GM19043 (cell line): Measurements from ENCODE around the gene BIN2.
"Not testable (repeated sequence)": the region's sequence is repeated elsewhere in the genome, so short reads cannot be mapped to it uniquely, and the experiment has no call there.

Experiments
- ATAC-seq: cut with Tn5 transposase; IDR thresholded peaks from one replicate; pipeline ENCODE4 v1.9.1; 2021; ENCODE audit warnings: low read depth; ENCODE audit not compliant: unreplicated experiment

Gene BIN2

DNA sequence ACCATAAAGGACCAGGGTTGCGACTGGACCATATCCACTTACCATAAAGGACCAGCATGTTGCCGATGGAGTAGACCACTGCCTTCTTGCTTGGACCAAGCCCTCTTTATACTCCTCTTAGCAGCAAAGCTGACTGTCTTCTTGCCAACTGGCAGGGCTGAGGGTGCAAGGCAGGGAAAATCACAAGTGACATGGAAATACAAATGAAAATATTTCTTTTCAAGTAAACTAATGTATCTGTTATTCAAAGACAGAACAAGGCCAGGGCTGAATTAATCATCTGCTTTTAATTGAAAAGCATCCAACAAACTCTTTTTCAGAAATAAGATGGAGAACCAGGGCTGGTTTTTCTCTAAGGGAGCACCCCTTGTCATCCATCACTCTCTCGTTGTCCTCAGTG lies 22.6 kb upstream of the BIN2 start, which contains the start of gene CELA1:
Gene CELA1, minus strand, starts transcription at position 99 of the 400 bp plus-strand sequence. Its CDS starts 41 bp downstream, at position 58.
- no peak for ATAC-seq

DNA sequence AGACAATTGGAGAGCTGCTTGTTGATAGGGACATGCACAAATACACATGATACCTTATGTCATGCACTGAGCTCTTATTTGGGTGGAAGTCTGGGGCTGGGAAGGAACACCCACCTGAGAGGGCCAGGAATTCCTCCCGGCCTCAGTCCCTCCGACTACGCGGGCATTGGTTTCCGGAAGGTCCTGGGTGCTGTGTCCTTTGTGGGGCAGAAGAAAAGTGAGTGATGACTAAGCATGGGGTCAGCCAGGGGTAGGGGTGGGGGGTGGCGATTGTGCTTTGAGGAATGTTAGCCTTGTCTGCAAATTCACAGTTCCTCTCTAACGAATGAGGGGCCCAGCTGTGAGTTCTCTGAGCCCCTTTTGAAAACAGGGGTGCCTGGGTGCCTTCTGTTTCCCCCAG lies 21.7 kb upstream of the BIN2 start:
- ATAC-seq = no peak

DNA sequence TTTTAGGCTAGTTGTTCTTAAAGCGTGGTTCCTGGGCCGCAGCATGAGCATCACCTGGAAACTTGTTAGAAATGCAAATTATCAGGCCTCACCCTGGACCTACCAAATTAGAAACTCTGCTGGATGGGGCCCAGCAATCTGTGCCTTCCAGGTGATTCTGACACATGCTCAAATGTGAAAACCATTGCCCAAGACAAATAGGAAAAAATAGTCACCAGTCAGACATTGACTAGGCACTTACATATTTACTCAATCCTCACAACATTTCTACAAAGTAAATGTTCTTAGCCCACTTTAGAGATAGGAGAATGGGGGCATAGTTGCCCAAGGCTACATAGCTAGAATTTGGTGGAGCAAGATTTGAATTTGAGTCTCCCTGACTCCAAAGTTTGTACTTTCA lies 19.2 kb upstream of the BIN2 start:
- ATAC-seq = no peak

DNA sequence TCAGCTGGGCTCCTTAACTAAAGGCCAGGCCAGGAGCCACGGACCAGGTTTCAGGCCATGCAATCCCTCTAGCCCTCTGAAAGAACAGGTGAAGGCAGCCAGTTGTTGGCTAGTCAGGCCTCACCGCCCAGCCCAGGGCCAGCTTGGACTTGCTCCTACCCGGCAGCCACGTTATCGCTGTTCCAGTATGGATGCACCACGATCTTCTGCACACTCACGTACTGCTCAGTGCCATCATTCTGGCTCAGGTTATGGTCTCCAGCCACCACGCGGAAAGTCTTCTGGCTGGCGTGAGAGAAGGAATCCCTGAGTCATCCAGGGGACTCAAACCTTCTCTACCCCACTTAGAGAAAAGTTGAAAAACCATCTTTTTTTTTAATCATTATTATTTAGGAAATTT lies 18.4 kb upstream of the BIN2 start:
- ATAC-seq = no peak

DNA sequence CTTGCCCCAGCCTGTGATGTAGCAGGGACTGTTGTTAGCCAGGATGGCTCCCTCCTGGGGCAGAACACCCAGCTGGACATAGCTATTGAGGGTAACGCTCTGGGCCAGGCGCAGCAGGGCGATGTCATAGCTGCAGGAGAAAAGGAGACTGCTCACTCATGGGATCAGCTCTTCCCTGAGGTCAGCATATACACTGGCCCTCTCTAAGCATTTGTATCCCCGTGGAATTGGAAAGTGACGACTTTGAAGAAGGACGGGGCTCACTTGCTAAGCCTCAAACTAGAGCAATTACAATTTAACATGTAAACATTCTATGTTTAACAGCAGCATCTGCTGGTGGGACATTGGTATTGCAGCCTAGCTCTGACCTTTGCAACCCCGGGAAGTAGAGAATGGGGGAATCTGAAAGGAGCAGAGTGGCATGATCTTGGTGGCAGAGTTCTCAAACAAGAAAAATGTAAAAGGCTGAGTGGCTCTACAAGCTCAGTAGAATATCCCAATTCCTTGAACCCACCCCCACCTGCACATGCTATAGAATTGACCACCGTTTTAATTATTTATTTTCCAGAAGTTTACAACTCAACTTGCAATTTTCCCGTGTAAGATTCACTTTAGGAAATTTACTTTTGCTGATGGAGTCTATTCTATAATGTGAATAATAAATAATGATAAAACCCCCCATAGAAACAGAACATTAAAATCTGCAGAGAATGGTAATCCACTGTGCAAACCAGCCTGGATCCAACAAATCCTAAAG lies 17.5 kb upstream of the BIN2 start:
- no peak for ATAC-seq

DNA sequence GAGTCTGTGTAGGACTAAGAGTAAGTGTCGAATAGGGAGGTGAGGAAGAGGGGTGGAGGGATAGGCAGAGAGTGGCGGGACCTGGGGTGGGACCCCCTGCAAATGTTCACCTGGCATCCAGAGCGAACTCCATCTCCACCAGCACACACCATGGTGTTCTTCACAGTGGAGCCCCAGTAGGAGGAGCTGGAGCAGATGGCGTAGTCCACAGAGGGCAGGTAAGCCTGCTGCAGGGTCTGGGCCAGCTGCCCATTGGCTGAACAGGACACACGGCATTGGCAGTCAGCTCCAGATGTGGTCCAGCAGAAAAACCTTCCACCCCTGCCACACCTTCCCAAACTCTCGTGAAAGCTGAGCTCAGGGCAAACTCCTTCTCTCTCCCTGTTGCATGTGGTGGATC lies 15.8 kb upstream of the BIN2 start:
- ATAC-seq = no peak

DNA sequence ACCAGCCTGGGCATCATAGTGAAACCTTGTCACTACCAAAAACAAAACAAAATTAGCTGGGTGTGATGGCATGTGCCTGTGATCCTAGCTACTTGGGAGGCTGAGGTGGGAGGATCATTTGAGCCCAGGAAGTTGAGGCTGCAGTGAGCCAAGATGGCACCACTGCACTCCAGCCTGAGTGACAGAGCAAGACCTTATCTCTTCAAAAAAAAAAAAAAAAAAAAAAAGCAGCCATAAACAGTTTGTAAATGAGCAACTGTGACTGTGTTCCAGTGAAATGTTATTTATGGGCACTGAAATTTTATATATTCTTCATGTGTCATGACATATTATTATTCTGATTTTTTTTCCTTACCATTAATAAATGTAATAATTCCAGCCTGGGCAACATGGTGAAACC lies 13.4 kb upstream of the BIN2 start:
- not testable (repeated sequence) for ATAC-seq

DNA sequence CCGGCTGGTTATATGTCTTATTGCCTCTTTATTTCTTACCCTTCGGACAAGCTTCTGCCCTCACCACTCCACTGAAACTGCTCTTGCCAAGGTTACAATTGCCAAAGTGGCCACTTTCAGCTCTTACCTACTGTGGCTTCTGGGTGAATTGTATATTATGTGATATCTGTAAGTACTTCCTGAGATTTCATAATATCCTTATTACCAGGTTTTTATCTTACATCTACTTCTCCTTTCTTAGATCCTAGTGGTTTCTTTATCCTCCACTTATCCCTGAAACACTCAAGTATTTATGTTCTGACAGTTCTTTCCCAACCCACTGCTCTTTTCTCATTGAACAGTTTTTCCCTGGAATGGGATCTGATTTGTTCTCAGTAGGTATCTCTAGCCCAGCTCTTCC lies 12.0 kb upstream of the BIN2 start:
- no peak for ATAC-seq

DNA sequence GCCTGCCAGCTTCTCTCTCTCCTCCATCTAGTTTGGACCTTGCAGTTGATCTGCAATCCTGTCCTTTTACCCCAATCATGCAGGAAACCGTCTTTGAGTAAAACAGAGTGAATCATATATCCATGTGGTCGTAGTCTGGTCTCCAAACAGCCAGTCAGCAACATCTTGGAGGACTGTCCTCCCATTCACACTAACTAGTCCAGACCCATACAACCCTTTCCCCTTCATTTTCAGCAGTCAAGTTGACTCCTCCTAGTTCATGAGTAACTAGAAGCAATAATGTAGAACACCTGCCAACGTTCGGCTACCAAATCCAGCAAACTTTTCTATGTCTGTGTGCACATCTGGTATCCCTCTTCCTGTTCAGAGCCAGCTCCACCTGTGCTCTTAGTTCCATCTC lies 10.8 kb upstream of the BIN2 start:
- no peak for ATAC-seq

DNA sequence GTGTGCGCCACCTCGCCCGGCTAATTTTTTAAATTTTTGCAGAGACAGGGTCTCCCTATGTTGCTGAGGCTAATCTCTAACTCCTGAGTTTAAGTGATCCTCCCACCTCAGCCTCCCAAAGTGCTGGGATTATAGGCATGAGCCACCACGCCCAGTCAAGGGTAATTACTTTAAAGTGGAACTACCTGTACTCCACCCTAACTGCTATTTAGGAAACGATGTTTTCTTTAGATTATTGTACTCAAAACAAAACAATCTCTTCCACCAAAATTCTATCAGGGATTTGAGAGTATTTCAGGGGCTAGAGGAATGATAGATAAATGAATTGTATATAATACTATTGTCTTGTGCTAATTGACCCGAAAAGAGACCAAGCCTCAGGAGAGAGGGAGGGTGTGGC lies 9.6 kb upstream of the BIN2 start:
- no peak for ATAC-seq

DNA sequence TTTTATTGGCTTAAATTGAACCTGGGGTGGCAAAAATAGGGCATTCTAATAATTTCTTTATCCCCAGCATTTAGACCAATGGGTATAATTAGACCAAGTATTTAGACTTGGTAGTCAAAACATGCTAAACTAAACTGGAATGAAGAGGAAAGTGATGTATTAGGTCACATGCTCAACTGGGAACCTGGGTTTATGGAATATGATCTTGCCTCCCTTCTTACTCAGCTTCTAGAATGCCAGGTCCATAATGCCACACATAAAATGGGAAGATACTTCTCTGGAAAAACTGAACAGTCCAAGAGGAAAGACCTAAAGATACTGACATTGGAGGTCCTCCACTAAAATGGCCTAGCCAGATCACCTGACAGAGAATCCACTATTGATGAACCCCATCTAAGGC lies 6.2 kb upstream of the BIN2 start:
- ATAC-seq = no peak

DNA sequence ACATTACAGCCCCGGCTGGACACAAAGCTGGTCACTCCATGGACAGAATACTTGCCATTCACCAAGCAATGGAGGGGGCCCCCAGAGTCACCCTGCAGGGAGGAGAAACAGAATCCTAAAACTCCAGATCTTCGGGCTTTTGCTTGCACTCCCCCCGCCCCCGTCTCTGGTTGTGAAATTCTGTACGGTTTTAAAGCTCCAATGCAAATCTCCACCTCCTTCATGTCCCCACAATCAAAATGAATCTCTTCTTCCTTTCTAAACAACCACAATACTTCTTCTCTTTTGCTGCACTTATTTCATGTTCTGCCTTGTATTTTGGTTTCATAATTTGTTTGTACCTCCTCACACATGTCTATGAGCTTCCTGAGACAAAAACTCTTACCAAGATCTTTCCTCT lies 5.8 kb upstream of the BIN2 start:
- ATAC-seq = no peak

DNA sequence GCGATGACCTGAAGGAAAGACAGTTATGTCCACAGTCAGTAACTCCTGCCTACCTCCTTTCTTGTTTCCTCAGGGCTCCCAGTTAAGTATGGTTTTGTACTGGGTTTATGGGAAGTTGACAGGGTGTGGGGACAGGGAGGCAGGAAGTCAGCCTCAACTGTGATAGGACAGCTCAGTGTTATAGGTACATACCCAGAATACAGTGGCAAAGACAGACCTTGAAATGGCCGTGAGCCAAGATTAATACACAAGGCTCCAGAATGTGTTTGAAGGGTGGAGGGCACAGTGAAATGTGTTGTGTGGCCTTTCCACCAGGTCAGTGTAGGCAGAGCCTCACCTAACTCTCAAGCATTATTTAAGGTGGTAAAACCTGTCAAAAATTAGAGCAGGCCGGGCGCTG lies 4.6 kb upstream of the BIN2 start:
- ATAC-seq = no peak

DNA sequence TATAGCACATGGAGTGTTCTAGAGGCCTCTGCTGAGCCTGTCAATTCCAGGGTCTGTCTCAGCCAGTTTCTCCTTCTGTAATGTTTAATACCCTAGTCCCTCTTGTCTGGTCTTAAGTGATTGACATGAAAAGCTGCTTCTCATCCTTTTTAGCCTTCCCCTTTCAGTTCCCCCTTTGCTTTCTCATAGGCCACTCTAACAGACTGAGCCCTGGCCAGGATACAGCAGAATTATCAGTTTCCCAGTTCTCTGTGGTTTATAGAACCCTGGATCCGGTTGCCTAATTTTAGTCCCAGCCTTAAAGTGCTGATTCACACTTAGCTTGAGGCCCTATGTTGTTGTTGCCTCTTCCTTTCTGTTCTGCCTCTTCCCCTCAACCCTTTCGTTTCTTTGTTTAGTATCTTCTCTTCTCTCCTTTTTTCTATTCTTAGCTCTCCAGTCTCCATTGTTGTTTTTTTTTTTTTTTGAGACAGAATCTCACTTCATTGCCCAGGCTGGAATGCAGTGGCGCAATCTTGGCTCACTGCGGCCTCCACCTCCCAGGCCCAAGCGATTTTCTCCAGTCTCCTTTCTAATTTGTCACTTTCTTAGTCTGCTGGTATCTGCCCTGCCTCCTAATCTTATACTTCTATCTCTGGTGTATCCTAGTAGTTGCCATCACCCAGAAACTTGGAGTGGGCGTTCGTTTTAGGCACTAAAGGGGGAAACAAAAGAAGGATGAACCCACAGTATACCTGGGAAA lies 2.9 kb upstream of the BIN2 start:
- peak; percentile 46 for ATAC-seq

DNA sequence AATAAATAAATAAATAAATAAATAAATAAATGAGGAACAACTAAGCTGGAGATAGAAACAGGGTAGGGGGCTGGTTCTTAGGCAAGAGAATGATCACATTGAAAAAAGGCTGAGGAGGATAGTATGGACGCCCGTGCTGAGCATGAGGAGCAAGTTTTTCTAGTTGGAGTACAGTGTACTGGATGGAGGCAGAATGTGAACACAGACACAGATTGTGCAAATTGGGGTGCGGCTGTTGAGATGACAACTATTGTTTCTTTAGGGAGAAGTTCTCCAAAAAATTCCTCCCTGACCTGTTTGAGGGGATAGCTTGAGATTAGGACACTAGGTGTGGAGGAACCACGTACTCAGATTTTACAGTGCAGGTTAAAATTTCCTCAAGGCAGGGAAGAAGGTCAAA lies 979 bp upstream of the BIN2 start:
- no peak for ATAC-seq

DNA sequence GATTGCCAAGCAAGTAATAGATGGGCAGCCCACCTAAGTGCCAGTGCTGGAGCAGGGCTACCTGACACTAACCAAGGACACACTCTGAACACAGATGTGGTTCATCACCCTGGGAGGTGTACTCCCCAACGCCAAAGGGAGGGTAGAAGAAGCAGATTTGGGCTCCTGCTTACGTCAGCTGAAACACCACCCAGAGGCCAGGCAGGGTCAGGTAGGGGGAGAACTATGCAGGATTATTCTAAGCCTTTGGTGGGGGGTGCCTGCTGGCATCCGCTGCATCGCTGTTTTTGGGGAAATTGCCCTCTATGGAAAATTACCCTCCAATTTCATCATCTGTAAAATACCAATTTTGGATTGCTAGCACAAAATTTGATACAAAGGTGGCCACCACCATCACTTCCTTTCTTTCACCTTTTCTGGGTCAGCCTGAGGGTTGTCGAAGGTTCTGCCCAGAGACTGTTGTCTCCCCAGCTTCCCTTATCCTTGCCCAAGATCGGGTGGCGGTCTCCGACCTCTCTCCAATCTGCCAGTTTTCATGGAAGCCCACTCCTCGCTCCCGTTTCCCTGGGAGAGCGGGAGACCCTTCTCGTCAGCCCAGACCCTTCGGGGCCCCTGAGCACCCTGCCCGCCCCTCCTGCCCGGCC lies 535 bp downstream of the BIN2 start:
- ATAC-seq = no peak

DNA sequence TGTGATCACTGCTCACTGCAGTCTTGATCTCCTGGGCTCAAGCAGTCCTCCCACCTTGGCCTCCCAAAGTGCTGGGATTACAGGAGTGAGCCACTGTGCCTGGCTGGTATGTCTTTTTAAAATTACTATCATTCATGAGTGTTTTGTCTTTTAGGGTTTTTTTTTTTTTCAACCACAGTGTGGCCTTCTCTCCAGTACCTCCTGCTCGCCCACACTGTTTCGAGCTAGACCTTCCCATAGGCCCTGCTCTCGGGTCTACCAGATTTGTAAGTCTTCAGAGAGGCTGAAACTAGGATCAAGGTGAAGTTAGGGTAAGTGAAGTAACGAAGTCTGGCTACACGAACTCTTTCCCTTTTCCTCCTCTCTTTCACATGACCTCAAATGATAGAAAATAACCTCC lies 1.5 kb downstream of the BIN2 start:
- no peak for ATAC-seq

DNA sequence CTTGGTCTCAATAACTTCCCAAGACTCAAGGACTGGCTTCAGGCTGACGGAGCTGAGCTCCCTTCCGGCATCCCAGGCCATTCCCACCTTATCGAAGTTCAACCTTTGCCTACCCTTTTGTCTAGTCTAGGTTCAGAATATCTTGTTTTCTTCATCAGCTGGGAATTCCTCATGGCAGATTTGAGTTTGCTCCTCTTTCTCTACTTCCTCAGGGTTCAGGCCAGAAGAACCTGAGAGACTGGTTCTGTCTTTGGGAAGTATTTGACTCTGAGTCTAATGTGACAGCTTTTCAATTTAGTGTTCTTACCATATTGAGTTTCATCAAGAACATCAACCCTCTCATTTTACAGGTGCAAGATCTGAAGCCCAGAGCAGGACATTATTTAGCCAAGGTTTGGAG lies 2.1 kb downstream of the BIN2 start:
- no peak for ATAC-seq

DNA sequence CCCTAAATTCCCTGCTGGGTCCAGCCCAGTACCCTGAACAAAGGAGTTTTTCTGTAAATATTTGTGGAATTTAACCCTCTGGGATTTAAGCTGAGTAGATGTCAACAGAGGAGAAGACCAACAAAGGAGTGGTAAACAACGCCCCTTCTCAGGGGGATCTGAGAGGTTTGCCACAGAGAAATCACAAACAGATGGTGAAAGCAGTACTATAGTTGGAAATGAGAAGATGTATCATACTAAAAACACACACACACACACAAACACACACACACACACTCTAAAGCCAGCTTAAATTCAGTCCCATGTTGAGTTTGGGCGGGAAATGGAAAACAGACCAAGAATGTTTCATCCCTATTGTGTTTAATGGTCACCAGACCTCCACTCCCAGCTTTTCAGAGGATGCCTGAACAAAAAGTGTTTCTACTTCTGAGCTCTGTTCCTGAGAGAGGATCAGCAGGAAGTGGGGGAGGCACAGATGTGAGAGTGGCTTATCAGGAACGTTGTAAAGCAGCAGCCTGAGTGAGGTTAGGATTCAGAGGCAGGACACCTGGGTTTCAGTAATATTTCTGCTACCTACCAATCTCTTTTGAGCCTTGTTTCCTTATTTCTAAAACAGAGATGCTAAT lies 3.2 kb downstream of the BIN2 start:
- ATAC-seq = no peak

DNA sequence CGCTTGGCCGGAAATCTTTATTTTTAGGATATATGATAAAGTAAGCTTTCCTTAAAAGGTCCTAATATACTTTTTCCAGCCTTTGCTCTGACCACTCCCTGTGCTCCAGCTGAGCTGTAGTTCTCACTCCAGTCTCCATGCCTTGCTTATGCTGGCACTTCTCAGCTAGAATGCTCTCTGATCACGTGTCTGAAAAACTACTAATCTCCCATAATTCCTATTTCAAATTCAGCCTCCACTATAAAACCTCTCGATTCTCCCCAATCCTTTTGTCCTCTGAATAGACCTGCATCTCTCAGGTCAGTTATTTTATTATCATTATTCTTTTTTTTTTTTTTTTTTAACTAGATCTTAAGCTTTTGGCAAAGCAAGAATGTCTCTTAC lies 3.7 kb downstream of the BIN2 start:
- ATAC-seq = no peak

DNA sequence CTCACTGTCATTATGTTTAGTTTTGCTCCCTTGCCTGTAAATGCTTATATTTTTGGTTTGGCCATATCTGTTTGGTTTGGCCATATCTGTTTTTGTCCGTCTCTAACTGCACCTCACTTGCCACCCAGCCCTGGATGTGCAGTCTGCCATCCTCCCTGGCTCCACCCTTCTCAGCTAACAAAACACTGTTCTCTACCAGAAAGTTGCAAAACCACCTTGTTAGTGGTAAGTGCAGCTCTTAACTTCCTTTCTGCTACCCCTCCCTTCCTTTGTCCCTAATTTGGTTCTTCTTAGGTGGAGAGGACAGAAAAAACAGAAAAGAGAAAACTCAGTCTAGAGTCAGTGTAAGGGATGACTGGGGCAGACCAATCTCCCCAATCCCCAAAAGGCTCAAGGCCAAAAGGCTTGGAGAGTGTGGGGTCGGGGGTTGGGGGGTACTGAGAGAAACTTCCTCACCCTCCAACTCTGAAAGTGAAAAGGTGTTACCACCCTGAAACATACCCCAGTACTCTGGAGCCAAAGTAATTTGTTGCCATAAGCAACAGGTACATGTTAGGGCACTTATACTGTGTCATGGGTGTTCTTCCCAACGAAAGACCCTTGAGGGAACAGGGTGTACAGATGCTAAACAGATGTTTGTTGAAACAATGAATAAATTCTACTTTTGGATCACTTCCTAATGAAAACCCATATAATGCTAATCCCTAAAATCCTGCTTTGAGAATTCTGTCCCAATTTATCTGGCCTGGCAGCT lies 5.0 kb downstream of the BIN2 start:
- ATAC-seq = no peak
